GM12878 (cell line): Measurements from ENCODE around the gene WDR64. TPM values are rescaled to one million over a fixed set of nuclear protein-coding genes. Genes with fewer than 3 reads are reported as not detected.

ENCODE experiments used
- ATAC-seq: fragments of 200-7000 bp; cut with Tn5 transposase; 3 replicates; pipeline ENCODE4 v1.9.1; 2020; ENCODE audit warnings: mild to moderate bottlenecking, moderate library complexity
- BruUV-seq: library from RNA; stranded (reverse); fragments of 400-500 nt; replicated peaks from 2 replicates; lab custom pipeline; 2021; lab: Mats Ljungman, UMichigan
- CTCF ChIA-PET: fragments of 300-600 bp; sonication (Branson Sonifier 250); formaldehyde crosslinking; extraction: SDS; loops from one replicate; lab custom pipeline; 2021; ENCODE audit warnings: inconsistent platforms; lab: Yijun Ruan, JAX
- POLR2A ChIA-PET: fragments of 350-600 bp; formaldehyde crosslinking; extraction: SDS; loops from one replicate; lab custom pipeline; 2021; ENCODE audit warnings: inconsistent platforms; lab: Charles Lee
- RAD21 ChIA-PET: fragments of 300-600 bp; sonication (Branson Sonifier 250); formaldehyde crosslinking; loops from one replicate; lab custom pipeline; 2023; ENCODE audit warnings: antibody characterized with exemption; ENCODE audit not compliant: unreplicated experiment; lab: Charles Lee
- SMC1A ChIA-PET: fragments of 300-600 bp; sonication (Branson Sonifier 250); formaldehyde crosslinking; loops from one replicate; lab custom pipeline; 2023; ENCODE audit not compliant: unreplicated experiment, uncharacterized antibody; lab: Charles Lee
- DNase-seq: peaks from one replicate; pipeline ENCODE4 v3.0.0-alpha.2; 2011; ENCODE audit warnings: low read depth, low spot score
- FAIRE-seq: peaks from 3 replicates; lab custom pipeline; 2011; peaks lifted over from hg19 to GRCh38; lab: Jason Lieb, UNC
- H2AFZ ChIP-seq: 2 replicates; pipeline ENCODE4 v1.6.0; 2011; ENCODE audit warnings: low read depth, low read length, control low read depth; ENCODE audit not compliant: control insufficient read depth
- H3K27ac ChIP-seq: 2 replicates; pipeline ENCODE4 v1.5.1; 2011; ENCODE audit warnings: control low read depth; ENCODE audit not compliant: control insufficient read depth, insufficient read depth
- H3K27me3 ChIP-seq, 2 experiments: replicated peaks in 1 of 2; 2 replicates each; pipeline versions ENCODE4 v1.6.0 to v1.6.1; 2011; ENCODE audit warnings: low read length in 1 of 2; ENCODE audit not compliant: control insufficient read depth in 2 of 2, insufficient read depth in 2 of 2
- H3K36me3 ChIP-seq, 2 experiments: 2 replicates each; pipeline ENCODE4 v1.5.1; 2011; ENCODE audit warnings: low read length in 1 of 2; ENCODE audit not compliant: control insufficient read depth in 2 of 2, insufficient read depth in 2 of 2
- H3K4me1 ChIP-seq: 2 replicates; pipeline ENCODE4 v1.6.1; 2011; ENCODE audit warnings: mild to moderate bottlenecking, low read length, moderate library complexity, mixed read lengths; ENCODE audit not compliant: control insufficient read depth, insufficient read depth
- H3K4me2 ChIP-seq: 2 replicates; pipeline ENCODE4 v1.6.0; 2011; ENCODE audit warnings: control low read depth; ENCODE audit not compliant: control insufficient read depth, insufficient read depth
- H3K4me3 ChIP-seq: fragments of 200-600 bp; sonication (generic); 2 replicates; pipeline ENCODE4 v1.5.1; 2016
- H3K79me2 ChIP-seq: 2 replicates; pipeline ENCODE4 v1.6.0; 2011; ENCODE audit warnings: low read length; ENCODE audit not compliant: control insufficient read depth, insufficient read depth
- H3K9ac ChIP-seq: 2 replicates; pipeline ENCODE4 v1.8.0; 2011; ENCODE audit warnings: low read length, control low read depth, mixed read lengths; ENCODE audit not compliant: control insufficient read depth, insufficient read depth
- H3K9me3 ChIP-seq: replicated peaks from 3 replicates; pipeline ENCODE4 v1.5.1; 2011; ENCODE audit warnings: mild to moderate bottlenecking, low read length; ENCODE audit not compliant: control insufficient read depth, insufficient read depth
- H4K20me1 ChIP-seq: 2 replicates; pipeline ENCODE4 v1.6.0; 2011; ENCODE audit not compliant: control insufficient read depth, insufficient read depth
- CBX5 ChIP-seq: sonication (generic); IDR thresholded peaks from 2 replicates; pipeline ENCODE4 v1.6.1; 2016; ENCODE audit warnings: low read depth, moderate library complexity, mild to moderate bottlenecking, inconsistent platforms
- HDAC2 ChIP-seq: fragments of 200-600 bp; sonication (generic); IDR thresholded peaks from 2 replicates; pipeline ENCODE4 v1.6.1; 2017
- MYC ChIP-seq: IDR thresholded peaks from 2 replicates; pipeline ENCODE4 v1.6.1; 2011; ENCODE audit warnings: mild to moderate bottlenecking, low read length, moderate library complexity, inconsistent platforms; ENCODE audit not compliant: insufficient read depth, insufficient replicate concordance, insufficient read length, severe bottlenecking
- PAX8 ChIP-seq: fragments of 450-650 bp; IDR thresholded peaks from 2 replicates; pipeline ENCODE4 v1.6.1; 2017; ENCODE audit warnings: mild to moderate bottlenecking, moderate library complexity
- TAF1 ChIP-seq: IDR thresholded peaks from 2 replicates; pipeline ENCODE4 v1.6.1; 2011; ENCODE audit warnings: mild to moderate bottlenecking, low read depth, low read length, borderline replicate concordance
- WRNIP1 ChIP-seq: IDR thresholded peaks from 2 replicates; pipeline ENCODE4 v1.6.1; 2011; ENCODE audit warnings: low read depth, low read length, improper control_type of control experiment, borderline replicate concordance
- ZNF384 ChIP-seq: IDR thresholded peaks from 2 replicates; pipeline ENCODE4 v1.6.1; 2012; ENCODE audit warnings: low read depth, mild to moderate bottlenecking, low read length, improper control_type of control experiment, borderline replicate concordance
- whole genome bisulfite sequencing: methylation state at CpG from one replicate; pipeline ENCODE4 v1.1.6; 2016; ENCODE audit warnings: low lambda C conversion rate; ENCODE audit not compliant: insufficient replicate concordance, insufficient coverage; ENCODE audit errors: missing lambda C conversion rate; 5-methylcytosine and 5-hydroxymethylcytosine counted together
- in situ Hi-C: fragments of 300-500 bp; cut with MboI; formaldehyde crosslinking; loops from 9 replicates; pipeline ENCODE4 v1.14.3; 2018; ENCODE audit warnings: mixed read lengths
- intact Hi-C: fragments of 100-400 bp; cut with micrococcal nuclease; formaldehyde crosslinking; loops from one replicate; pipeline ENCODE4 v1.14.2; 2022; ENCODE audit not compliant: unreplicated experiment
- polyA plus RNA-seq, 11 experiments: library from polyadenylated mRNA; depleted of rRNA in 4 of 11; unstranded in 6 of 11; stranded (reverse) in 5 of 11; fragments of >200 nt; fragmentation: Nextera tagmentation in 4 of 11; fragmentation: Illumina TruSeq in 1 of 11; extraction: Ambion mirVana in 4 of 11; extraction: Trizol in 1 of 11; gene quantifications; 1 replicate in 1 of 11; 2 replicates in 10 of 11; pipeline versions ENCODE4 v1.2.1 to v1.2.3, GENCODE V29; 2011 to 2016; ENCODE audit warnings: inconsistent platforms in 2 of 11, missing spikeins in 2 of 11, low read depth in 1 of 11
- total RNA-seq, 4 experiments: library from RNA; depleted of rRNA in 3 of 4; stranded (reverse); fragments of >200 nt in 3 of 4; fragmentation: Illumina TruSeq in 1 of 4; extraction: Trizol in 1 of 4; gene quantifications; 2 replicates each; pipeline versions ENCODE4 v1.2.1 to v1.2.3, GENCODE V29; 2013 to 2021

The WDR64 gene
- total and polyA plus RNA-seq, 10 of the 15 experiments (the other 5 are each of a cell fraction or from before 2014, with no cell fraction given): 0.01 TPM; not detected in 9

DNA sequence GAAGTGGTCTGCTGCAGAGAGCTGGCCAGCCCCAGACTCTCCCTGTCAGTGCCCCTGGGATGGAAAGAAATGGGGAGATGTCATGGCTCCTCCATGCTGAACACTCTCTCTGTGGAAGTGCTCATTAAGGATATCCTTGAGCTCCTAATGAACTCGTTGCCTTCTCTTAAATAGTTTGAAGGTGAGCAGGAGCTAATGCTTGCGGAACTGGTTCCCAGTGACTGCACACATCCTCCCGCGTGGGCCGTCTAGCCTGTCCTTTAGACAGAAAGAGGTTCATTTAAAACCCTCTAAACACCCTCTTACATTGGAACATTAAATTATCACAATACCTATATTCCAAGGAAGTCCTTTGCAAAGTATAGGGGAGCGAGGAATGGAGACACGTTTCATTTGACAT is 5.9 kb upstream of the WDR64 start (continued):
- no peak for TF ChIP-seq CBX5
- TF ChIP-seq WRNIP1: no peak
- no peak for TF ChIP-seq PAX8
- TF ChIP-seq HDAC2: no peak
- no peak for TF ChIP-seq ZNF384
- no peak for TF ChIP-seq TAF1

GRCh38 chr1:241647658-241648057 is 4.4 kb upstream of the WDR64 start:
- Histone ChIP-seq H4K20me1 (no peaks in the 10 kb centered on the region), H3K4me2 (no peak overlapping the region), H3K27ac (no peak overlapping the region), H3K27me3 (no peaks in the 10 kb centered on the region; a peak in 1 of 4 replicates), H3K36me3 (no peaks in the 10 kb centered on the region), H3K9ac (no peak overlapping the region), H3K9me3 (no peaks in the 10 kb centered on the region; the same call in 2 of the 3 replicates), H3K4me3 (no peak overlapping the region), H3K4me1 (no peaks in the 10 kb centered on the region)
- no peak for ATAC-seq
- no TSS peak for BruUV-seq
- no peak for DNase-seq
- in situ Hi-C loops (no loop called here), intact Hi-C loops (no loop called here)
- POLR2A ChIA-PET: interaction anchor here (0.6 kb wide), 1 partner anchor 219 kb away, joined by 5 read pairs; no protein-coding TSS in a partner anchor
- FAIRE-seq: no peak
- RAD21 ChIA-PET: no interaction called here
- no peak for TF ChIP-seq MYC
- TF ChIP-seq, all 136 proteins: peak for 0
- Histone ChIP-seq H2AFZ (no peak overlapping the region), H3K79me2 (no peaks in the 10 kb centered on the region)
- ChIA-PET CTCF (interaction anchor here (1.3 kb wide), 1 partner anchor 36 kb away, joined by 4 read pairs; no protein-coding TSS in a partner anchor), SMC1A (interaction anchor here (0.6 to 1.0 kb wide), 3 partner anchors 20 to 36 kb away, joined by 3 read pairs; no protein-coding TSS in a partner anchor)
- 0% methylated on average over 1 of the region's 1 CpG for WGBS
